ENCODE data around the gene CCL28. TPM values are rescaled to one million over a fixed set of nuclear protein-coding genes. Genes with fewer than 3 reads are reported as not detected.
A peak's percentile ranks its signal among the peaks of the same experiment; 100 is the strongest.

CCL28 gene
- total and polyA plus RNA-seq, 2 of the 13 experiments (the other 11 are each of a cell fraction or from before 2014, with no cell fraction given): 0.03 TPM; not detected in 1

GRCh38 chr5:43401827-43402226, 10.4 kb downstream of the CCL28 start (continued):
- TF ChIP-seq KMT2A (CRISPR knock-in tag; IDR thresholded peaks at IDR 0.05) (peak; percentile 3; the same call in 1 of the 2 replicates), MEIS2 (CRISPR knock-in tag; IDR thresholded peaks at IDR 0.05) (no peak), ZNF407 (CRISPR knock-in tag; IDR thresholded peaks at IDR 0.05; ENCODE audit: not compliant biosample characterization) (no peak), SALL1 (CRISPR knock-in tag; IDR thresholded peaks at IDR 0.05) (peak; percentile 39; the same call in 1 of the 2 replicates), ELF3 (CRISPR knock-in tag; IDR thresholded peaks at IDR 0.05) (0 out of 2 replicates have a peak, but pooled peaks have one; percentile 19), KDM2A (CRISPR knock-in tag; IDR thresholded peaks at IDR 0.05; ENCODE audit: borderline replicate concordance, low read depth) (no peak), ARID5B (CRISPR knock-in tag; IDR thresholded peaks at IDR 0.05) (0 out of 2 replicates have a peak, but pooled peaks have one; percentile 11), TEAD3 (CRISPR knock-in tag; optimal IDR thresholded peaks at IDR 0.05; ENCODE audit: borderline replicate concordance) (peak; percentile 65), ZNF574 (CRISPR knock-in tag; IDR thresholded peaks at IDR 0.05) (peak; percentile 54; the same call in 1 of the 2 replicates), HMGXB4 (CRISPR knock-in tag; IDR thresholded peaks at IDR 0.05; ENCODE audit: borderline replicate concordance in 1 of 2, low read depth in 1 of 2) (peak in 1 of 2 experiments; percentile 7; a peak in 1 of 4 replicates), PCBP2 (optimal IDR thresholded peaks at IDR 0.05; ENCODE audit: low read depth, low read length, poor library complexity, severe bottlenecking) (no peak), ZBTB42 (CRISPR knock-in tag; IDR thresholded peaks at IDR 0.05) (no peak)

Measured in HepG2 (cell line).